Panc1 (cell line): ENCODE measurements around the gene LHX2. TPM values are rescaled to one million over a fixed set of nuclear protein-coding genes. Genes with fewer than 3 reads are reported as not detected.

Experiments
- ATAC-seq: fragments of 200-7000 bp; cut with Tn5 transposase; 2 replicates; pipeline ENCODE4 v1.9.1; 2020; ENCODE audit warnings: mild to moderate bottlenecking, moderate library complexity
- BruUV-seq: library from RNA; stranded (reverse); fragments of 400-500 nt; replicated peaks from 2 replicates; lab custom pipeline; 2021; lab: Mats Ljungman, UMichigan
- CTCF ChIA-PET: fragments of 300-600 bp; sonication (Branson Sonifier 250); formaldehyde crosslinking; loops from one replicate; lab custom pipeline; 2022; ENCODE audit warnings: antibody characterized with exemption; lab: Charles Lee
- POLR2A ChIA-PET: fragments of 300-600 bp; sonication (Branson Sonifier 250); formaldehyde crosslinking; loops from one replicate; lab custom pipeline; 2022; ENCODE audit warnings: antibody characterized with exemption; lab: Charles Lee
- DNase-seq: peaks from one replicate; pipeline ENCODE4 v3.0.0-alpha.2; 2010; ENCODE audit warnings: low read depth, low spot score
- H3K27ac ChIP-seq: 2 replicates; pipeline ENCODE4 v1.5.1; 2011; ENCODE audit warnings: mild to moderate bottlenecking, low read length, inconsistent platforms
- H3K27me3 ChIP-seq: fragments of 200-500 bp; sonication (Bioruptor generic); 2 replicates; pipeline ENCODE4 v1.6.0; 2014; ENCODE audit warnings: low read length, inconsistent platforms; ENCODE audit not compliant: control insufficient read depth, insufficient read depth
- H3K36me3 ChIP-seq: fragments of 200-500 bp; sonication (Bioruptor generic); 2 replicates; pipeline ENCODE4 v1.5.1; 2014; ENCODE audit warnings: inconsistent platforms, mild to moderate bottlenecking, low read length, moderate library complexity; ENCODE audit not compliant: control insufficient read depth, insufficient read depth
- H3K4me1 ChIP-seq: 2 replicates; pipeline ENCODE4 v1.5.1; 2011; ENCODE audit warnings: inconsistent platforms, mild to moderate bottlenecking, low read length, moderate library complexity; ENCODE audit not compliant: control insufficient read depth, insufficient read depth
- H3K4me3 ChIP-seq, 2 experiments: 2 replicates each; pipeline ENCODE4 v1.5.1; 2011 to 2012; ENCODE audit warnings: low read depth in 2 of 2, low read length in 2 of 2, mild to moderate bottlenecking in 2 of 2, inconsistent platforms in 1 of 2, moderate library complexity in 1 of 2
- H3K9me3 ChIP-seq: fragments of 200-500 bp; sonication (Bioruptor generic); 2 replicates; pipeline ENCODE4 v1.5.1; 2014; ENCODE audit warnings: low read depth, mild to moderate bottlenecking, inconsistent platforms, low read length, moderate library complexity; ENCODE audit not compliant: control insufficient read depth, insufficient read depth
- POLR2AphosphoS5 ChIP-seq: IDR thresholded peaks from 2 replicates; pipeline ENCODE4 v1.6.1; 2012; ENCODE audit warnings: mild to moderate bottlenecking, low read depth, low read length, moderate library complexity
- SIN3A ChIP-seq: IDR thresholded peaks from 2 replicates; pipeline ENCODE4 v1.6.1; 2012; ENCODE audit warnings: low read depth, mild to moderate bottlenecking, low read length, moderate library complexity, borderline replicate concordance; ENCODE audit not compliant: insufficient read depth
- TCF7L2 ChIP-seq: IDR thresholded peaks from 2 replicates; pipeline ENCODE4 v1.6.1; 2011; ENCODE audit warnings: mild to moderate bottlenecking, low read depth, low read length, inconsistent platforms
- in situ Hi-C: cut with HindIII; loops from 2 replicates; pipeline ENCODE4 v1.10.0; 2016; ENCODE audit warnings: low sequenced_read_pairs, low pct_unique_long_range_greater_than_20kb
- intact Hi-C: fragments of 100-400 bp; cut with micrococcal nuclease; formaldehyde crosslinking; loops from one replicate; pipeline ENCODE4 v1.10.0; 2022; ENCODE audit not compliant: unreplicated experiment
- total RNA-seq: library from RNA; stranded (reverse); gene quantifications from one replicate; pipeline ENCODE4 v1.2.1, GENCODE V29; 2021; ENCODE audit not compliant: unreplicated experiment
- TF ChIP-seq, protein P1 (sequence below): fragments of 450-650 bp; IDR thresholded peaks from 2 replicates; pipeline ENCODE4 v1.5.1; 2017; ENCODE audit warnings: mild to moderate bottlenecking
- TF ChIP-seq, protein P2 (sequence below), 2 experiments: IDR thresholded peaks; 2 replicates each; pipeline ENCODE4 v1.6.1; 2011 to 2012; ENCODE audit warnings: low read depth in 2 of 2, control low read depth in 1 of 2, low read length in 1 of 2, mild to moderate bottlenecking in 1 of 2, moderate library complexity in 1 of 2; ENCODE audit not compliant: insufficient read depth in 1 of 2

LHX2 gene
- total RNA-seq, 1 experiment from 2014 or later: 0.36 TPM

GRCh38 chr9:124015661-124016131, 4.1 kb downstream of the LHX2 start:
- ATAC-seq (no peak), DNase-seq (no peak)
- in situ Hi-C loops (no loop called here), intact Hi-C loops (no loop called here)
- Histone ChIP-seq H3K4me1 (0 out of 2 replicates have a peak, but pooled peaks cover 5% of the 10 kb centered on the region), H3K27me3 (no peaks in the 10 kb centered on the region), H3K9me3 (no peaks in the 10 kb centered on the region), H3K27ac (no peak overlapping the region), H3K36me3 (no peaks in the 10 kb centered on the region), H3K4me3 (no peak overlapping the region)
- POLR2A ChIA-PET: no interaction called here
- CTCF ChIA-PET: no interaction called here
- no TSS peak for BruUV-seq
- TF ChIP-seq, protein P1, sequence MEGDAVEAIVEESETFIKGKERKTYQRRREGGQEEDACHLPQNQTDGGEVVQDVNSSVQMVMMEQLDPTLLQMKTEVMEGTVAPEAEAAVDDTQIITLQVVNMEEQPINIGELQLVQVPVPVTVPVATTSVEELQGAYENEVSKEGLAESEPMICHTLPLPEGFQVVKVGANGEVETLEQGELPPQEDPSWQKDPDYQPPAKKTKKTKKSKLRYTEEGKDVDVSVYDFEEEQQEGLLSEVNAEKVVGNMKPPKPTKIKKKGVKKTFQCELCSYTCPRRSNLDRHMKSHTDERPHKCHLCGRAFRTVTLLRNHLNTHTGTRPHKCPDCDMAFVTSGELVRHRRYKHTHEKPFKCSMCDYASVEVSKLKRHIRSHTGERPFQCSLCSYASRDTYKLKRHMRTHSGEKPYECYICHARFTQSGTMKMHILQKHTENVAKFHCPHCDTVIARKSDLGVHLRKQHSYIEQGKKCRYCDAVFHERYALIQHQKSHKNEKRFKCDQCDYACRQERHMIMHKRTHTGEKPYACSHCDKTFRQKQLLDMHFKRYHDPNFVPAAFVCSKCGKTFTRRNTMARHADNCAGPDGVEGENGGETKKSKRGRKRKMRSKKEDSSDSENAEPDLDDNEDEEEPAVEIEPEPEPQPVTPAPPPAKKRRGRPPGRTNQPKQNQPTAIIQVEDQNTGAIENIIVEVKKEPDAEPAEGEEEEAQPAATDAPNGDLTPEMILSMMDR: no peak
- TF ChIP-seq, protein P2, sequence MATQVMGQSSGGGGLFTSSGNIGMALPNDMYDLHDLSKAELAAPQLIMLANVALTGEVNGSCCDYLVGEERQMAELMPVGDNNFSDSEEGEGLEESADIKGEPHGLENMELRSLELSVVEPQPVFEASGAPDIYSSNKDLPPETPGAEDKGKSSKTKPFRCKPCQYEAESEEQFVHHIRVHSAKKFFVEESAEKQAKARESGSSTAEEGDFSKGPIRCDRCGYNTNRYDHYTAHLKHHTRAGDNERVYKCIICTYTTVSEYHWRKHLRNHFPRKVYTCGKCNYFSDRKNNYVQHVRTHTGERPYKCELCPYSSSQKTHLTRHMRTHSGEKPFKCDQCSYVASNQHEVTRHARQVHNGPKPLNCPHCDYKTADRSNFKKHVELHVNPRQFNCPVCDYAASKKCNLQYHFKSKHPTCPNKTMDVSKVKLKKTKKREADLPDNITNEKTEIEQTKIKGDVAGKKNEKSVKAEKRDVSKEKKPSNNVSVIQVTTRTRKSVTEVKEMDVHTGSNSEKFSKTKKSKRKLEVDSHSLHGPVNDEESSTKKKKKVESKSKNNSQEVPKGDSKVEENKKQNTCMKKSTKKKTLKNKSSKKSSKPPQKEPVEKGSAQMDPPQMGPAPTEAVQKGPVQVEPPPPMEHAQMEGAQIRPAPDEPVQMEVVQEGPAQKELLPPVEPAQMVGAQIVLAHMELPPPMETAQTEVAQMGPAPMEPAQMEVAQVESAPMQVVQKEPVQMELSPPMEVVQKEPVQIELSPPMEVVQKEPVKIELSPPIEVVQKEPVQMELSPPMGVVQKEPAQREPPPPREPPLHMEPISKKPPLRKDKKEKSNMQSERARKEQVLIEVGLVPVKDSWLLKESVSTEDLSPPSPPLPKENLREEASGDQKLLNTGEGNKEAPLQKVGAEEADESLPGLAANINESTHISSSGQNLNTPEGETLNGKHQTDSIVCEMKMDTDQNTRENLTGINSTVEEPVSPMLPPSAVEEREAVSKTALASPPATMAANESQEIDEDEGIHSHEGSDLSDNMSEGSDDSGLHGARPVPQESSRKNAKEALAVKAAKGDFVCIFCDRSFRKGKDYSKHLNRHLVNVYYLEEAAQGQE (IDR thresholded peaks at IDR 0.05; ENCODE audit: insufficient read depth in 1 of 2, low read depth in 2 of 2, low read length in 1 of 2): no peak
- TF ChIP-seq TCF7L2: no peak

DNA sequence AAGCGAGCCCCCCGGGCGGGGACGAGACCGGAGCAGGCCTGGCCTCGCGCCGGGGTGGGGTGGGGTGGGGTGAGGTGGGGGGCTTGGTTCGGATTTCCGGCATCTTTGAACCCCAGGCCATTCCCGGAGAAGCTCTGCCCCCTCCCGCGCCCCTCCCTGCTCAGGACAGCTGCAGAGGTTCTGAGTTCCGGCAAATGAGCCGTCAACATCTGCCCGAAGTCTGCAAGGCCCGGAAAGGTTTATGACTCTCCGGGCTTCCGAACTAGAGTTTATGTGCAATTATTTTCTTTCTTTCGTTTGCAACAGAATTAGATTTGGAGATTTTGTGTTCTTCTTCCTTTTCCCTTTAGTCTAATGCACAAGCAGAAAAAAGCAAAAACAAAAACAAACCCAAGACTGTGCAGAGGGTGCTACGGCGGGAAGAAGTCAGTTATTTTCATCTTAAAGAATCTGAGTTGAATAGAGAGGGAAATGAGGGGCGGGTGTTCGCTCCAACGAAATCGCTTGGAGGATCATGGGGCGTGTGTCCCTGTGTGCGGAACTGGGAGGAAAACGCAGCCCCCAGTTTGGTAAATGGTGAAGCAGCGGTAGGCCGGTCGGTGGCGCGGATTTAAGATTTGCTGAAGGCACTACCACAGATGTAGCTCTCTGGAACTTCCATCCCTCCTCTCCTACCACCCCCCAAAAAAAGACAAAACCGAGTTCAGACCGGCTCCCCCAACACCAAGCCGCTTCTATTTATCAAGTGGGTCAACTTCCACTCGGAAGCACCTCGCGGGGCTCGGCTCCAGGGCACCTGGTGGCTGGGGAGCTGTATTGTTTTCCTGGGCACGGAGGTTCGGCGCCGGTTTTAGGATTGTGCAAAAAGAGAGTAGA, 4.8 kb downstream of the LHX2 start:
- H3K27ac ChIP-seq: no peak overlapping the region
- CTCF ChIA-PET: no interaction called here
- no TSS peak for BruUV-seq
- POLR2A ChIA-PET: interaction anchor here (0.6 kb wide), 1 partner anchor 107 kb away, joined by 4 read pairs; no protein-coding TSS in a partner anchor
- TF ChIP-seq, protein P2 (IDR thresholded peaks at IDR 0.05; ENCODE audit: insufficient read depth in 1 of 2, low read depth in 2 of 2, low read length in 1 of 2): no peak
- no peak for TF ChIP-seq POLR2AphosphoS5
- TF ChIP-seq, protein P1: no peak
- TF ChIP-seq TCF7L2: no peak
- no peak for TF ChIP-seq SIN3A
- H3K4me1 ChIP-seq: 0 out of 2 replicates have a peak, but pooled peaks cover 5% of the 10 kb centered on the region
- no peaks in the 10 kb centered on the region for H3K36me3 ChIP-seq
- in situ Hi-C loops (no loop called here), intact Hi-C loops (no loop called here)
- H3K9me3 ChIP-seq: no peaks in the 10 kb centered on the region
- no peak overlapping the region for H3K4me3 ChIP-seq
- no peaks in the 10 kb centered on the region for H3K27me3 ChIP-seq
- no peak for ATAC-seq
- no peak for DNase-seq
